ENCODE data around the gene KRTAP10-6.

GRCh38 chr21:44615911-44616590 is 23.7 kb upstream of the KRTAP10-6 start:
- TF ChIP-seq POLR2AphosphoS5 (IDR thresholded peaks at IDR 0.05) (no peak), CTCF (IDR thresholded peaks at IDR 0.05) (no peak), POLR2A (IDR thresholded peaks at IDR 0.05) (no peak)
